Loucy (cell line): ENCODE results near the gene CPA3.

Experiments used
- H2AFZ ChIP-seq: fragments of 200-600 bp; sonication (generic); 2 replicates; pipeline ENCODE4 v1.6.0; 2016; ENCODE audit warnings: antibody characterized with exemption, mild to moderate bottlenecking, low read length, moderate library complexity
- H3F3A ChIP-seq: fragments of 200-600 bp; 2 replicates; pipeline ENCODE4 v1.6.0; 2016; ENCODE audit warnings: antibody characterized with exemption, low read depth, mild to moderate bottlenecking
- H3K27me3 ChIP-seq: fragments of 200-600 bp; sonication (generic); 2 replicates; pipeline ENCODE4 v1.6.1; 2014; ENCODE audit warnings: low read length, mild to moderate bottlenecking; ENCODE audit not compliant: insufficient read depth, poor library complexity, severe bottlenecking
- H3K36me3 ChIP-seq: fragments of 200-600 bp; sonication (generic); 2 replicates; pipeline ENCODE4 v1.6.1; 2016; ENCODE audit warnings: low read length; ENCODE audit not compliant: insufficient read depth
- H3K4me1 ChIP-seq: fragments of 200-600 bp; sonication (generic); 2 replicates; pipeline ENCODE4 v1.5.1; 2014; ENCODE audit warnings: low read length, mild to moderate bottlenecking; ENCODE audit not compliant: insufficient read depth, poor library complexity, severe bottlenecking
- H3K4me2 ChIP-seq: fragments of 200-600 bp; sonication (generic); 2 replicates; pipeline ENCODE4 v1.6.0; 2014; ENCODE audit warnings: antibody characterized with exemption, low read length, low read depth, mild to moderate bottlenecking; ENCODE audit not compliant: poor library complexity, severe bottlenecking
- H3K4me3 ChIP-seq: fragments of 200-600 bp; sonication (generic); 2 replicates; pipeline ENCODE4 v1.5.1; 2014; ENCODE audit warnings: low read length, mild to moderate bottlenecking, mixed read lengths; ENCODE audit not compliant: poor library complexity, severe bottlenecking
- H3K79me2 ChIP-seq: fragments of 200-600 bp; sonication (generic); 2 replicates; pipeline ENCODE4 v1.6.1; 2014; ENCODE audit warnings: low read length; ENCODE audit not compliant: insufficient read depth
- H3K9ac ChIP-seq: fragments of 200-600 bp; sonication (generic); 2 replicates; pipeline ENCODE4 v1.6.0; 2014; ENCODE audit warnings: mild to moderate bottlenecking, low read depth, low read length, moderate library complexity; ENCODE audit not compliant: poor library complexity, severe bottlenecking
- H3K9me2 ChIP-seq: fragments of 200-600 bp; sonication (generic); replicated peaks from 2 replicates; pipeline ENCODE4 v1.6.1; 2016; ENCODE audit warnings: low read depth, low read length, mixed read lengths
- H3K9me3 ChIP-seq: fragments of 200-600 bp; sonication (generic); 2 replicates; pipeline ENCODE4 v1.6.1; 2014; ENCODE audit warnings: mild to moderate bottlenecking, antibody characterized with exemption, low read length, low read depth; ENCODE audit not compliant: insufficient read depth
- H4K20me1 ChIP-seq: fragments of 200-600 bp; sonication (generic); 2 replicates; pipeline ENCODE4 v1.6.0; 2014; ENCODE audit warnings: antibody characterized with exemption, low read length, mild to moderate bottlenecking; ENCODE audit not compliant: insufficient read depth, poor library complexity, severe bottlenecking
- CTCF ChIP-seq: fragments of 200-600 bp; sonication (generic); conservative IDR thresholded peaks from 2 replicates; pipeline ENCODE4 v1.5.1; 2014; ENCODE audit warnings: mild to moderate bottlenecking, antibody characterized with exemption, low read length
- EZH2phosphoT487 ChIP-seq: fragments of 200-600 bp; IDR thresholded peaks from 2 replicates; pipeline ENCODE4 v1.6.1; 2018; ENCODE audit warnings: antibody characterized with exemption, mild to moderate bottlenecking, moderate library complexity, borderline replicate concordance

The CPA3 gene

GRCh38 chr3:148896062-148896461 lies 31.0 kb downstream of the CPA3 start:
- Histone ChIP-seq H3K36me3 (no peaks in the 10 kb centered on the region), H3F3A (no peaks in the 10 kb centered on the region)

GRCh38 chr3:148901987-148902791 lies 37.1 kb downstream of the CPA3 start:
- Histone ChIP-seq H3K27me3 (no peaks in the 10 kb centered on the region), H3K4me1 (no peaks in the 10 kb centered on the region), H3K36me3 (no peaks in the 10 kb centered on the region), H3F3A (no peaks in the 10 kb centered on the region), H2AFZ (no peak overlapping the region), H3K9me2 (no peaks in the 10 kb centered on the region), H3K79me2 (no peaks in the 10 kb centered on the region), H4K20me1 (no peaks in the 10 kb centered on the region), H3K9ac (no peak overlapping the region), H3K4me3 (no peak overlapping the region), H3K9me3 (no peaks in the 10 kb centered on the region), H3K4me2 (no peak overlapping the region)
- TF ChIP-seq CTCF (no peak), EZH2phosphoT487 (no peak)

More at GRCh38 chr3:148896062-148896461, 31.0 kb downstream of the CPA3 start:
- Histone ChIP-seq H3K9me3 (no peaks in the 10 kb centered on the region), H3K4me1 (no peaks in the 10 kb centered on the region), H3K4me2 (no peak overlapping the region), H3K79me2 (no peaks in the 10 kb centered on the region), H3K27me3 (no peaks in the 10 kb centered on the region), H3K9ac (no peak overlapping the region), H3K4me3 (no peak overlapping the region), H4K20me1 (no peaks in the 10 kb centered on the region), H3K9me2 (no peaks in the 10 kb centered on the region), H2AFZ (no peak overlapping the region)
- TF ChIP-seq EZH2phosphoT487 (no peak), CTCF (no peak)

DNA sequence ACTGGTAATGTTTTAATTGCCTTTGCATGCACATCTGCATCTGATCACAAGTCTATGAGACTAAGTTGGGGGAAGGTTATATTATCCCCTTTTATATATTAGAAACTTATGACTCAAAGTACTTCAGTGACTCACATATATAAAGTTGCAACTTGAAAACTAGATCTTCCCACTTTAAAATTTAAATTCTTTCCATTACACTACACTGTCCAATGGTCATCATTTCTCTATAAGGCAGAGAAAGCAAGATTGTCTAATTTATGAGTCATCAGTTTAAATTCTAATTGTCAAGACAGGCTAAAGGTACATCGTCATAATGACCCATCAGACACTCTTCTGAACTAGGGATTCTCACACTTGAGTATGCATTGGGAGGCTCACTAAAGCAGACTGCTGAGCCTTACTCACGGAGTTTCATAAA lies 37.9 kb downstream of the CPA3 start:
- Histone ChIP-seq H4K20me1 (no peaks in the 10 kb centered on the region), H3K4me2 (no peak overlapping the region)

More for the DNA sequence above, 37.9 kb downstream of the CPA3 start:
- Histone ChIP-seq H3F3A (no peaks in the 10 kb centered on the region), H3K9me2 (no peaks in the 10 kb centered on the region), H3K79me2 (no peaks in the 10 kb centered on the region), H3K4me3 (no peak overlapping the region), H2AFZ (no peak overlapping the region), H3K4me1 (no peaks in the 10 kb centered on the region), H3K9ac (no peak overlapping the region), H3K9me3 (no peaks in the 10 kb centered on the region), H3K36me3 (no peaks in the 10 kb centered on the region), H3K27me3 (no peaks in the 10 kb centered on the region)
- no peak for TF ChIP-seq CTCF
- TF ChIP-seq EZH2phosphoT487, result no peak
